ENCODE data around the gene ATP2B2. TPM values are rescaled to one million over a fixed set of nuclear protein-coding genes. Genes with fewer than 3 reads are reported as not detected.

The ATP2B2 gene
- total RNA-seq, 4 donors from 2014 or later, result 0.42 to 2.0 (median 1.1) TPM

- TF ChIP-seq EP300 (IDR thresholded peaks at IDR 0.05), result no peak
- TF ChIP-seq POLR2A (IDR thresholded peaks at IDR 0.05), result no peak
- no peak for TF ChIP-seq CTCF (IDR thresholded peaks at IDR 0.05)
- WGBS, 2 donors, result 94% methylated on average over 10 to 17 of the region's 19 CpGs
- Histone ChIP-seq H3K27me3 (no peaks in the 10 kb centered on the region), H3K4me1 (no peaks in the 10 kb centered on the region), H3K9me3 (peaks cover 0 to 5% (median 0%) of the 10 kb centered on the region in 4 donors), H3K36me3 (peaks cover 0 to 18% (median 0%) of the 10 kb centered on the region in 3 donors), H3K27ac (no peak overlapping the region), H3K4me3 (no peak overlapping the region)
- no peak for DNase-seq (ENCODE audit: low spot score in 2 of 2)
These were observed 145.6 kb downstream of the ATP2B2 start for GRCh38 chr3:10359761-10360161.

GRCh38 chr3:10358309-10358980 is 146.9 kb downstream of the ATP2B2 start:
- Histone ChIP-seq H3K9me3 (peaks cover 0 to 4% (median 0%) of the 10 kb centered on the region in 4 donors), H3K27ac (no peak overlapping the region), H3K36me3 (peaks cover 0 to 17% (median 0%) of the 10 kb centered on the region in 3 donors), H3K4me1 (peaks cover 0 to 8% (median 0%) of the 10 kb centered on the region in 4 donors), H3K27me3 (no peaks in the 10 kb centered on the region), H3K4me3 (no peak overlapping the region)
- no peak for DNase-seq (ENCODE audit: low spot score in 2 of 2)
- 95 to 96% methylated on average over 22 of the region's 22 CpGs for WGBS, 2 donors
- no peak for TF ChIP-seq CTCF (IDR thresholded peaks at IDR 0.05)
- no peak for TF ChIP-seq EP300 (IDR thresholded peaks at IDR 0.05)
- TF ChIP-seq POLR2A (IDR thresholded peaks at IDR 0.05), result no peak

GRCh38 chr3:10357592-10358308 is 147.6 kb downstream of the ATP2B2 start:
- Histone ChIP-seq H3K27ac (no peak overlapping the region), H3K4me3 (no peak overlapping the region), H3K27me3 (no peaks in the 10 kb centered on the region), H3K9me3 (no peaks in the 10 kb centered on the region), H3K36me3 (peaks cover 0 to 13% (median 0%) of the 10 kb centered on the region in 3 donors), H3K4me1 (peaks cover 0 to 8% (median 0%) of the 10 kb centered on the region in 4 donors)
- no peak for TF ChIP-seq CTCF (IDR thresholded peaks at IDR 0.05)
- no peak for TF ChIP-seq EP300 (IDR thresholded peaks at IDR 0.05)
- TF ChIP-seq POLR2A (IDR thresholded peaks at IDR 0.05), result no peak
- no peak for DNase-seq (ENCODE audit: low spot score in 2 of 2)
- WGBS, 2 donors, result 55 to 63% methylated on average over 5 to 7 of the region's 7 CpGs

GRCh38 chr3:10357095-10357494 is 148.3 kb downstream of the ATP2B2 start:
- TF ChIP-seq EP300 (IDR thresholded peaks at IDR 0.05), result no peak
- no peak for TF ChIP-seq CTCF (IDR thresholded peaks at IDR 0.05)
- Histone ChIP-seq H3K4me3 (no peak overlapping the region), H3K4me1 (peaks cover 0 to 8% (median 0%) of the 10 kb centered on the region in 4 donors), H3K36me3 (peaks cover 0 to 13% (median 0%) of the 10 kb centered on the region in 3 donors), H3K27ac (no peak overlapping the region), H3K9me3 (no peaks in the 10 kb centered on the region), H3K27me3 (no peaks in the 10 kb centered on the region)
- no peak for DNase-seq (ENCODE audit: low spot score in 2 of 2)
- WGBS, 2 donors, result 91 to 94% methylated on average over 6 of the region's 6 CpGs

GRCh38 chr3:10356461-10356981 is 148.9 kb downstream of the ATP2B2 start:
- Histone ChIP-seq H3K4me3 (no peak overlapping the region), H3K27ac (no peak overlapping the region), H3K9me3 (no peaks in the 10 kb centered on the region), H3K4me1 (peaks cover 0 to 8% (median 0%) of the 10 kb centered on the region in 4 donors), H3K36me3 (peaks cover 0 to 13% (median 0%) of the 10 kb centered on the region in 3 donors), H3K27me3 (no peaks in the 10 kb centered on the region)
- WGBS, 2 donors, result 59 to 65% methylated on average over 5 of the region's 5 CpGs
- DNase-seq (ENCODE audit: low spot score in 2 of 2), result no peak
- TF ChIP-seq POLR2A (IDR thresholded peaks at IDR 0.05), result no peak
- TF ChIP-seq CTCF (IDR thresholded peaks at IDR 0.05), result no peak
- no peak for TF ChIP-seq EP300 (IDR thresholded peaks at IDR 0.05)

Measured in tibial nerve (tissue), 4 donors.